Pancreas (tissue), 10 donors: Measurements from ENCODE around the gene UBE3C. TPM values are rescaled to one million over a fixed set of nuclear protein-coding genes. Genes with fewer than 3 reads are reported as not detected.

Experiments
- ATAC-seq, 4 donors: fragments of 200-7000 bp; cut with Tn5 transposase; one replicate each; pipeline versions ENCODE4 v1.8.0 to v1.9.1; 2020; ENCODE audit warnings: mild to moderate bottlenecking in 4 of 4, moderate library complexity in 4 of 4
- DNase-seq, 6 donors: peaks; one replicate each; pipeline ENCODE4 v3.0.0-alpha.2; 2020
- FAIRE-seq: peaks from 2 replicates; lab custom pipeline; 2012; peaks lifted over from hg19 to GRCh38; lab: Jason Lieb, UNC
- H3K27ac ChIP-seq, 4 donors: fragments of 200-600 bp; sonication (generic); 1 replicate in 3 of 4; 2 replicates in 1 of 4; pipeline versions ENCODE4 v1.5.0 to v1.8.0; 2020
- H3K27me3 ChIP-seq, 4 donors: fragments of 200-600 bp; one replicate each; pipeline ENCODE4 v1.8.0; 2021
- H3K36me3 ChIP-seq, 3 donors: fragments of 200-600 bp; sonication (generic) in 1 of 3; one replicate each; pipeline versions ENCODE4 v1.5.0 to v1.8.0; 2020 to 2021
- H3K4me1 ChIP-seq, 3 donors: fragments of 200-600 bp; one replicate each; pipeline ENCODE4 v1.8.0; 2021
- H3K4me3 ChIP-seq, 4 donors: fragments of 200-600 bp; sonication (generic) in 2 of 4; one replicate each; pipeline versions ENCODE4 v1.5.0 to v1.8.0; 2020 to 2021
- H3K9me3 ChIP-seq, 4 donors: fragments of 200-600 bp; one replicate each; pipeline ENCODE4 v1.8.0; 2021
- WGBS, 2 donors: extraction: QIAGEN DNeasy Blood & Tissue Kit; methylation state at CpG; one replicate each; pipeline ENCODE4 v1.1.7; 2013; 5-methylcytosine and 5-hydroxymethylcytosine counted together
- intact Hi-C, 3 donors: fragments of 100-400 bp; cut with DNase I; formaldehyde crosslinking; loops; one replicate each; pipeline versions ENCODE4 v1.11.1 to v1.14.2; 2022
- polyA plus RNA-seq, 2 donors: library from polyadenylated mRNA; stranded (reverse); fragments of 200-250 nt; gene quantifications; one replicate each; pipeline ENCODE4 v1.2.3, GENCODE V29; 2013
- total RNA-seq, 6 donors: library from RNA; stranded (reverse); fragmentation: NEBNext Ultra II Directional in 4 of 6; extraction: Animal tissue kit (Norgen Biotek cat#: 25700) in 4 of 6; gene quantifications; one replicate each; pipeline versions ENCODE4 v1.2.1 to v1.2.4, GENCODE V29; 2021 to 2023
- TF ChIP-seq, protein P1 (sequence below), 4 donors: fragments of 200-600 bp; sonication (generic) in 3 of 4; IDR thresholded peaks; one replicate each; pipeline versions ENCODE4 v1.5.0 to v1.8.0; 2021; ENCODE audit warnings: antibody characterized with exemption in 4 of 4
- donor health status: healthy with polysubstance abuse.
- donor health status: DM: no; HTN: no; CAD: no; lungs with moderate emphysema.
- donor health status: DM: no; HTN: no; CAD: no.
- donor health status: control.
- donor health status: control.
- donor health status: Bipolar disorder and iron deficiency.
- donor health status: DM: yes; HTN: yes; CAD: no.
- donor health status: DM: no; HTN: no; CAD: no.
- donor health status: DM: no; HTN: no; CAD: no.
- donor health status: DM: yes; HTN: yes; CAD: no.

UBE3C gene
- total and polyA plus RNA-seq, 8 donors = 12.1 to 36.1 (median 23.1) TPM

DNA sequence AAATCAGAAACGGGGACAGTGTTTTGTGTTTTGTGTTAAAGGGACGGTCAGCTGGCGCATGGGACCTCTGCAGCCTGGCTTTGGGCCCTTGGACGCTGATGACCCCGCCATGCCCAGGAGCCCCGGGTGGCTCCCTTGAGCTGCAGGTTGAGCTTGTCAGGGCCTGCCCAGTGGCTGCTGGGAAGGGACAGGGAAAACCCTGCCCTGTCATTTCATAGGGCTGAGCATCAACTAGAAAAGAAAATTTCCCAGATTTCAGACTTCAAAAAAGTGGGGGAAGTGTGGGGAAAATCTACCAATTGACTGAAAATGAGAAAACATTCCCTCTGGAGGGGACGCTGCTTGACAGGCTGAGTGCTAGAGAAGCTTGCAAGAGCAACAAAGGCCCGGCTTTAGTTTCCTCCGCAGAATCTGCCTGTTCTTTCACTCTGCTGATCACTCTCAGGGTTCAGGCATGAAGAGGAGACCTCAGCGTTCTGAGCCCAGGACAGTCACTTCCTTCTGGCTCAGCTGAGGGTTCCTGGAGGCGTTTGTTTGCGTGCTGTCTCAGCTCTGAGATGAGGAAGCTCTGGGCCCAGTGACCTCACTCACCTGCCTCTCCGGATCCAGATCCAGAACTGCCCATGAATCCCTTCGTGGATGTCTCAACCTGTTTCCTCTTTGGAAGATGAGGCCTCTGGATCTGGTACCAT is 179.4 kb downstream of the UBE3C start:
- FAIRE-seq = no peak
- peak overlapping the region in 1 of 4 donors; percentile 31 for H3K27ac ChIP-seq
- DNase-seq = no peak

More for the DNA sequence above, 179.4 kb downstream of the UBE3C start:
- no peaks in the 10 kb centered on the region for H3K36me3 ChIP-seq
- no peaks in the 10 kb centered on the region for H3K27me3 ChIP-seq
- 73 to 74% methylated on average over 14 of the region's 14 CpGs for WGBS, 2 donors
- H3K4me1 ChIP-seq = no peaks in the 10 kb centered on the region
- no peak overlapping the region for H3K4me3 ChIP-seq
- H3K9me3 ChIP-seq = no peaks in the 10 kb centered on the region
- TF ChIP-seq, protein P1, sequence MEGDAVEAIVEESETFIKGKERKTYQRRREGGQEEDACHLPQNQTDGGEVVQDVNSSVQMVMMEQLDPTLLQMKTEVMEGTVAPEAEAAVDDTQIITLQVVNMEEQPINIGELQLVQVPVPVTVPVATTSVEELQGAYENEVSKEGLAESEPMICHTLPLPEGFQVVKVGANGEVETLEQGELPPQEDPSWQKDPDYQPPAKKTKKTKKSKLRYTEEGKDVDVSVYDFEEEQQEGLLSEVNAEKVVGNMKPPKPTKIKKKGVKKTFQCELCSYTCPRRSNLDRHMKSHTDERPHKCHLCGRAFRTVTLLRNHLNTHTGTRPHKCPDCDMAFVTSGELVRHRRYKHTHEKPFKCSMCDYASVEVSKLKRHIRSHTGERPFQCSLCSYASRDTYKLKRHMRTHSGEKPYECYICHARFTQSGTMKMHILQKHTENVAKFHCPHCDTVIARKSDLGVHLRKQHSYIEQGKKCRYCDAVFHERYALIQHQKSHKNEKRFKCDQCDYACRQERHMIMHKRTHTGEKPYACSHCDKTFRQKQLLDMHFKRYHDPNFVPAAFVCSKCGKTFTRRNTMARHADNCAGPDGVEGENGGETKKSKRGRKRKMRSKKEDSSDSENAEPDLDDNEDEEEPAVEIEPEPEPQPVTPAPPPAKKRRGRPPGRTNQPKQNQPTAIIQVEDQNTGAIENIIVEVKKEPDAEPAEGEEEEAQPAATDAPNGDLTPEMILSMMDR (IDR thresholded peaks at IDR 0.05) = no peak
- intact Hi-C loops = no loop called here
- ATAC-seq = peak in 2 of 4 donors; percentile 84 to 87

Other genes starting within 250 kb of the UBE3C start
- 10 to 100 TPM; 22.3 to 40.4 (median 27.7) TPM for gene LMBR1, start 245.7 kb upstream of the UBE3C start, total RNA-seq
- 1 to 10 TPM; 6.7 to 8.7 TPM for gene LMBR1, start 245.7 kb upstream of the UBE3C start, polyA plus RNA-seq
- 10 to 100 TPM in 1 of 6 donors, 1 to 10 TPM in 5; 7.2 to 12.9 (median 8.7) TPM for gene NOM1, start 189.2 kb upstream of the UBE3C start, total RNA-seq
- 10 to 100 TPM in 1 of 2 donors, 1 to 10 TPM in 1; 8.5 to 11.1 TPM for gene NOM1, start 189.2 kb upstream of the UBE3C start, polyA plus RNA-seq
- gene MNX1, start 128.3 kb upstream of the UBE3C start, total RNA-seq = 10 to 100 TPM; 15.6 to 33.8 (median 21.9) TPM
- gene MNX1, start 128.3 kb upstream of the UBE3C start, polyA plus RNA-seq = 10 to 100 TPM; 21.0 to 47.3 TPM
- 10 to 100 TPM; 23.0 to 49.4 (median 28.2) TPM for gene DNAJB6, start 198.1 kb downstream of the UBE3C start, total RNA-seq
- 10 to 100 TPM; 34.6 to 47.9 TPM for gene DNAJB6, start 198.1 kb downstream of the UBE3C start, polyA plus RNA-seq